Stromal cell of bone marrow (primary cell): ENCODE data around the gene NDRG2.
"Not testable (repeated sequence)": the region's sequence is repeated elsewhere in the genome, so short reads cannot be mapped to it uniquely, and the experiment has no call there.

Source experiments
- DNase-seq: peaks from one replicate; pipeline ENCODE4 v3.0.0-alpha.2; 2012; ENCODE audit warnings: low read depth

The NDRG2 gene

DNA sequence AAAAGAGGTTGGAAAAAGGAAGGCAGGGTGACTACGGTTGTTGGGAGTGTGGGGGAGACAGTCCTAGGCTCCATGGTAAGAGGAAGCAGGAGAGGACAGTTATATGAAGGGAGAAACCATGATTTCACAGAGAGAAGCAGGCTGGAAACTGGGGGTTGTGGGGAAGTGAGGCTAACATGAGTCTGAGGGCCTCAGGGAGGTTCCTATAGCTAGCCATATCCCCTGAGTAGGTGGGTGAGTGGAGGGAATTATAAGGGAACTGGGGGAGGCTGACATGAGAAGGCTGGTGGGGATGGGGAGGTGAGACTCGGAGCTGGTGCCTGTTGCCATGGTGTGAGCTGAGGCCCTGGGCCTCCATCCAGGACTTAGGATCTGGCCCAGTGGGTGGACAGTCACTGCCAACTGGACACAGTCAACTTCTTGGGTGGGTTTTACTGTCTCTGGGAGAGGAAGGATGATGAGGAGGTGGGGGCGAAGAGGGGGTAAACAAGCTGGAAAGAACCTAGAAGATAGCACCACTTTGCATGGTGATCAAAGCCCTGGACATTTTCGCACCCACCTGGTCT, 8.4 kb upstream of the NDRG2 start:
- DNase-seq: no peak

DNA sequence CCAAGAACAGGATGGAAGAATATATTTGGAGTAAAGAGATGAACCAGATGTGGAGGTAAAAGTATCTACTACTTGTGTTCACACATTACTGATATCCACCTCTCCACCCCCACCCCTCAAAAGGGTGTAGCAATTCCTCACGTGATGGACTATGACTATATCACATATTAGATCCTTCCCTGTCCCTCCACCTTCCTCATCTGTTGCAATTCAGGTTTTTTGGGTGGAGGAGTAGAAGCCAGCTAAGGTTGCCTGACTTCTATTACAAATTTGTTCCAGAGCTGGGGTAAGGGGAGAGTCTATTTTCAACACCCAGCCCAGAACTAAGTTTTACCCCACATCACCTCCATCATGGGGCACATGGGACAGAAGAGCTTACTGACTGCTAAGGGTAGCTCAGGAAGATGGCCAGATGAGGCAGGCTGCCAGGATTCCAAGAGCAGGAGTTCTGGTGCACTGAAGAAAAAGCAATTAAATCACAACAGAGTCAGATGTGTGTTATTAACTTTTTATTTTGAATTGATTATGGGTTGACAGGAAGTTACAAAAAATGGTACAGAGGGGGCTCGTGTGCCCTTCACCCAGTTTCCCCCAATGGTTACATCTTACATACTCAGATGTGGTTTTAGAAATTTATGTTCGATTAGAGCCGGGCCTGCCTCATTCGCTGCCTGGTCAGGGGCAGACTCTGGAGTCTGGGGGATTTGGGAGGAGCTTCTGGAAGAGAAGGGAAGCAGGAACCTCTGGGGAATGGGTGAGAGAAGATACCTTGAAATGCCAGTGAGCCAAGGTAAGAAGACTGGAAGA, 7.7 kb upstream of the NDRG2 start:
- no peak for DNase-seq

DNA sequence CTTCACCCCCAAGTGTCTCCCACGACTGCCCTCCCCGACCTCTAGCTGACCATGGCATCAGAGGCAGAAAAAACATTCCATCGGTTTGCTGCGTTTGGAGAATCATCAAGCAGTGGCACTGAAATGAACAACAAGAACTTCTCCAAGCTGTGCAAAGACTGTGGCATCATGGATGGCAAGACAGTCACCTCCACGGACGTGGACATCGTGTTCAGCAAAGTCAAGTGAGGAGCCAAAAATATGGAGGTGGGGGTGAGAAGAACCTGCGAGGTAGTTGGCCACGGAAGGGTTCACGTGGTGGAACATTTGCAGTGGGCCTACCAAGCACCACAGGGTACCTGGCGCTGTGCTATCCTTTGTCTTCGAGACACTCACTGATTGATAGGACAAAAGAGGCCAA, 5.7 kb upstream of the NDRG2 start:
- no peak for DNase-seq

DNA sequence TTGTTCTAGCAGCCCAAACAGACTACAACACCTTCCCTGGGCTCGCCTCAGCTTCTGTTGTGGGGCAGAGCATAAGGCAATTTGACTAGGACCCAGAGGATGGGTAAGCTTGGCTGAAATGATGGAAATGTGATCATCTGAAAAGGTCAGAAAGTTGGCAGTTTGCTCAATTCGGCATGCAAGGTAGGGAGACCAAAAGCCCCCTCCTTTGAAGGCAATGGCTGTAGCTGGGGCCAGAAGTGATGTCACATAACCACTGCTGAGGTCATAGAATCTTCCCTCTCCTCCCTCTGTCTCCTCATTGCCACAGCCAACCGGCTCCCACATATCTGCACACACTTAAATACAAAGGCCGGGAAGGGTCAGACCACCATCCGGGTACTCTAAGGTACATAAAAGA, 5.1 kb upstream of the NDRG2 start, which contains the start of gene TPPP2:
TPPP2 (plus strand) TSS at position 301 of the 400 bp plus-strand sequence. CDS start 365 bp downstream, outside the sequence.
- DNase-seq: no peak

DNA sequence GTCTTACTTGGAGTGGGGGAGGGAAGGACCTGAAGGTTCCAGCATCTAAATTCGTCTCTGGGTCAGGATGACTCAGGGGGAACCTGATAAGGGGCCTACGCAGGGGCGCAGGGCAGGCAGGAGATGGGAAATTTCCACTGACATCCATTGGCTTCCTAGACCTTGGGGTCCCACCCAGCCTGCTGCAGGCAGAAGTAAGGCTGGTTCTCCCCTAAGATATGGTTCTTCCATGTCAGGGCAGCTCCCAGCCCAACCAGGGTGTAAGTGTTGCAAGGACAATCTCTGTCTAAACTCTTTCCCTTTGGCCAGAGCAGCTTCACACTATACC, 2.1 kb upstream of the NDRG2 start:
- DNase-seq: no peak

DNA sequence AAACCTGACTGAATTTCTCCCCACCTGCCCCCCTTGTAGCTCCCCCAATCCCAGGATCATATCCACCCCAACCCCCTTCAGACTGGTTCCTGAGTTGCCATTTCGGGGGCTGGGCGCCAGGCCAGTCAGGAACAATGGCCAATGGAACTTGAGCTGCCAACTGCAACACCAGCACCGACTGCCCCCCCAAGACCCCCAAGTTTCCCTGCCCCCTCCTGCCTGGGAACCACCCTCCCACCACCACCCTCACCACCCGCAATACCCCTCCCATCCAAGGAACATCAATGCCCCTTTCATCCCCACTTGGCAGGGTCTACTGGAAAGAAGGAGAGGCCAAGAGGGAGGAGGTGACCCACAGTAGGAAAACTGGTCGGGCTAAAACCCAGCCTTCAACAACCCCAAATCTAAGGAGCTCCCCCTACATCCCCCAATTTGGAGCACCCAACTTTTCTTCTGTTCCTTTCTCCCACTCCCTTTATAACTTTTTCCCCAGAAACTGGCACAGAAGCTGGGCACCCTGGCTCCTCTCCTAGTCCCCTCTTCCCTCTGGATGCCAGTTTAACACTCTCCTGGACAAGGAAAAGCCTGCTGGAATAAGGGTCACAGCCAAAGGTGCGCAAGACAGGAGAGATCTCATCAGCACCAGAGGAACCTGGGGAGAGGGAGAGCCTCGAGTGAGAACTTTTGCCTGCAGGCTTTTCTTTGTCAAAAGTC, 1.6 kb upstream of the NDRG2 start:
- no peak for DNase-seq

DNA sequence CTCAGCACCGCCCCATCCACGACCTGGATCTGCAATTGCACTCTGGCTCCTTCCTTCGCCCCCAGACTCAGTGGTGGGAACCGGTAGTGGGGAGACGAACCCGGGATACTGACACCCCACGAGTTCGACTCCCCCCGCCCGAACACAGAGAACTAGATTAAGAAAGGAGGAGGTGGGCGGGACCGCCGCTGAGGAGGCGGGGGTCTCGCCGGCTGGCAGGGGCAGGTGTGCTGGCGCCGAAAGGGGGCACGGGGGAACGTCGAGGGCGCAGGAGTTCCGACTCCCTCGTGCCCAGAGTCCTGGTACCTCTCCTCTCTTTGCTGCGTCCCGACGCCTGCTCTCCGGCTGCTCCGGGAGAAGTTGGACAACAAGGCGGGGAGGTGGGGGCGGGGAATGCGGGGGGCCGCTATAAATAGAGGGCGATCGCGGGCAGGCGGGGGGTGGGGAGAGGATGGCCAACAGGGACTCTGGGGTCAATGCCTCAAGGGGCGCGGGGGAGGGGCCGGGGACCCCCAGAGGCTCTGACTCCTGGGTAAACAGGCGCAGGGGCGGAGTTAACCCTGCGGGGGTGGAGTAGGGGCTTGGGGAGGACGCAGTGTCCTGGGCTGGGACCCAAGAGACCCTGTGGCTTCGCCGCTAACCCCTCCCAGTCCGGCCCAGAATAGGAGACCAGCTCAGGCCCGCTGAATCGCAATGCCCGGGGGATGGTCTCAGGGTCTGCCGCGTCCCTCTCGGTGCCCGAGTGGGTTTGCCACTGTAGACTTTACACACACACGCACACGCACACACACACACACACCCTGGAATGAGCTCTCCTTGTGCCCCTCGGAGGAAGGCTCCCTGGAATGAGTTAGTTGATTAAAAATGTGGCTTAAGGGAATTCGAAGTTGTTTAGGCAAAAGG, 761 bp upstream of the NDRG2 start:
- no peak for DNase-seq

DNA sequence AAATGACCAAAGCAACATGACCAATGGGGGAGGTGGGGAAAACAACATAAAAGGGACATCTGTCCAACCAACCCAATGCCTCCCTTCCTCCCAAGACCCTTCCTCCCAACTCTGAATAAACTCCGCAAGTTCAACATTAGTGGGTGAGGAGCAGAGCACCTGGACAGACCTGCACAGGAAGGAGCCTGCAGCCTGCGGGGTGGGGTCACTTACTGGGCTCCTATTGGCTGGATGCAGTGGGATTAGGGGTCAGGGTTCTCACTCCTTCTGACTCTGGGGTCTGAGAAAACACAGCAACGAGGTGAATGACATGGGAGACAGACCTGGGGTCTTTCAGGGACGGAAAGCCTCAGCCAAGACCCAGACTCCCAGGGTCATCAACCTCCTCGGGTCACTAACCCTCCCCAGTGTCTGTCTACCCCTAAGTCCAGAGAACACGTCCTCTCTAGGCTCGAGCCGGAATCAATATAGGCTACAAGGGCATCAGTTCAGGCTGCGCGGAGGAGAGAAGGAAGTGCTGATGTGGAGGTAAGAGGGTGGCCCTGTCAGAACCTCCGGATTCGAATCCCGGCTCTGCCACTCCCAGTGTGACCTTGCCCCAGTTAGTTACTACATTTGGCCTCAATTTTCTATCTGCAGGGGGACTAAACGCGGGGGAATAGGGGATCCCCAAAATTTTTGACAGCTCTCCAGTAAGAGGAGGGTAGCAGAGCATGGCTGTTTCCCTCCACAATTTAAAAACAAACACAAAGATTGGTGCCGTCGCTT, 860 bp downstream of the NDRG2 start:
- DNase-seq: no peak

DNA sequence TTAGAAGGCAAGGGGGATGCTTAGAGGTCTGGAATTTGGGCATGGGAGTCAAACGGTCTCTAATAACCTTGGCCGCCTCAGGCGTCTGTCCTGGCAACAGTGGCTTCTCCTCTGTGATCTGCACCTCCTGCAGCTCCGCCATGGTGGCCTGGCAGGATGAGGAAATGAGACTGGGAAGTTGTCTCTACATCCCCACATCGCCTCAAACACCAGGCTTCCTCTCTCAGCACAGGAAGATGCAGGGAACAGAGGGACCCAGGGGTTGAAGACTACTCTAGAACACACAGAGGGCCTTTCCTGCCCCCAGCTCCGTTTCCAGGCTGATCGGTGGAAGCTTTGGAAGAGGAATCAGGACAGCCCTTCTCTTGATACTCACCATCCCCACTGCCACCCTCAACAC, 1.7 kb downstream of the NDRG2 start:
- no peak for DNase-seq

DNA sequence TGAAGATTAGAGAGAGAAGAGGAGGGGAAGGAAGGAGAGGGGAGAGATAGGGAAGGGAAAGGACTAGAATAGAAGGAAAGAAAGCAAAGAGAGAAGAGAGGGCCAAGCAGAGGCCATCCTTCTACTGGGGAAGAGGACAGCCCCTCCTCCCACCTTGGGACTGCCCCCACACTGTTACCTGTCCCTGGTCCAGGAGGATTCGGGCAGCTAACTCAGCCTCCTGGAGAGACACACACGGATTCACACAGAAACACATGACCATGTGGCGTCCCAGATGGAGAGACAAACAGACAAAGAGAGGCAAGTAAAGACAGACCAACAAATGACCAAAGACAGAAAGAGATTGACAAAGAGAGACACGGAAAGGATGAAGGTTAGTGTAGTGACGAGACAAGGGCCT, 2.2 kb downstream of the NDRG2 start:
- no peak for DNase-seq

DNA sequence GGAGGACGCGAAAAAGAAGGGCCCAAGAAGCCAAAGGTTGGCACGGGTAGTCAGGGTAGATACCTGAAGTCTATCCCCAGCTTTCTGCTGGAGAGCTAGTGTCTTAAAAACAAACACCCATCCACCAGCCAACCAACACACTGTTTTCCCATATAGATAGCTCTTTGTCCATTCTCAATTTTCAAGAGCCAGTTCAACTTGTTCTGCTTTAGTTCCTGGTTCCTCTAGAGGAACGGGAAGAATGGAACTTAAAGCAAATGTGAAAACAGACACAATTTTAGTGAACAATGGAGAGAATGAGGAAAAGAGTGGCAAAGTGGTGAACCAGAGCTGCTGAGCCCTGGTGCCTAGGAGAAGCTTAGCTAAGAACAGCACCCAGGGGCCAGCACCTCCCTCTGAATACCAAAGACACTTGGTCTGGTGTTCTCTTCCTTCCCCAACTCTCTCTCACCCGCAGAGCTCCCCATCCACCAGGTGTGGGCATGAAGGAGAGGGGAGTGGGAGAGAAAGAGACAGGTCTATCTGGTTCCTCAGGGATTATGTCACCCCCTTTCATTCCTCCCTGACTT, 3.8 kb downstream of the NDRG2 start:
- no peak for DNase-seq

DNA sequence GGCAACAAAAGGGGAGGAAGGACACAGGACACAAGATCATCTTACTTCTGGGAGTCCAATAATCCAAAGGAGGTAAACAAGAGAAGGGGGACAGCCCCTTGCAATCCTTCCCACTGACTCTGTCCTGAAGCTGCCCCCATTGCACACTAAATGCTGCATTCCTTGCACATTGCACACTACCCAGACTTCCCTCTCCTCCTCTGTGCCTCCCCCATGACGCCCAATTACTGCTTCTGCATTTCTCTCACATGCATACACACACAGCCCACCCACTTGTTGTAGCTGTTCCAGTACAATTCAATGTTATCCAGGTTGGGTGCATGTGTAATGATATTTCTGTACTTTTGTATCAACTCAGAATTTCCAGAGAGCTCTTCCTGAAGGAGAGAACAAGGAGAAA, 5.5 kb downstream of the NDRG2 start:
- no peak for DNase-seq

DNA sequence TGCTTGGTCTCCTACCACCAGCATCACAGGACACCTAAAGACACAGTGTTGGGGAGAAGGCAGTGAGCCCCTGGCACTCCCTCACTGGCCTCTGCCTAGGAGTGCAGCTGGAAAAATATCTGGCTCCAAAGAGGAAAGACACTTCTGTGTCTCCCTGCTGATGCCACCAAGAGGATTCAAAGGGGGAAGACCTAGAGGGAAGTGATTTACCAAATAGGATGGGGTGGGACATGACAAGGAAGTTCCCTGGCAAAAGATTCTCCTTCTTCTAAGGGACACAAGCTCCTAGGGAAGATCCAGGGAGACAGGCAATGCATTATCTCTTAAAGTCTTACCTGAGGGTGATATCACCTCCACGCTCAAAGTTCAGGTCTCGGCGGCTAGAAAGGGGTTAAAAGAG, 6.1 kb downstream of the NDRG2 start:
- DNase-seq: no peak

DNA sequence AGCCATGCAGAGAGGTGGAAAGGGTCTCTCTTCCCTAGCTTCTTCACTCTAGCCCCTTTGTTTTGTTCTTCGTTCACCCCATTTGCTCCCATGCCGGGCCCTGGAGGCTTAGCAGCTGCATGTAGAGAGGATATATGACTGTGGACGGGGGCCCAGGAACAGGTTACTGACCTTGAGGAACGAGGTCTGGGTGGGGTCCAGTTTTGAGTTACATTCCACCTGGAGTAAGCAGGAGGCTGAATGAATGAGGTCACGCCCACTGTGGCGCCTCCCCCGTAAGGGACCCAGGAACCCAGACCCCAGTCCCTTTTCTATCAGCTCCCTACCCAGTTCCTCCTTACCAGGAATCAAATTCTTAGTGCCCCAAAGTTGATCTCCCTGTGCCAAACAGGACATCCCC, 6.6 kb downstream of the NDRG2 start:
- DNase-seq: no peak

DNA sequence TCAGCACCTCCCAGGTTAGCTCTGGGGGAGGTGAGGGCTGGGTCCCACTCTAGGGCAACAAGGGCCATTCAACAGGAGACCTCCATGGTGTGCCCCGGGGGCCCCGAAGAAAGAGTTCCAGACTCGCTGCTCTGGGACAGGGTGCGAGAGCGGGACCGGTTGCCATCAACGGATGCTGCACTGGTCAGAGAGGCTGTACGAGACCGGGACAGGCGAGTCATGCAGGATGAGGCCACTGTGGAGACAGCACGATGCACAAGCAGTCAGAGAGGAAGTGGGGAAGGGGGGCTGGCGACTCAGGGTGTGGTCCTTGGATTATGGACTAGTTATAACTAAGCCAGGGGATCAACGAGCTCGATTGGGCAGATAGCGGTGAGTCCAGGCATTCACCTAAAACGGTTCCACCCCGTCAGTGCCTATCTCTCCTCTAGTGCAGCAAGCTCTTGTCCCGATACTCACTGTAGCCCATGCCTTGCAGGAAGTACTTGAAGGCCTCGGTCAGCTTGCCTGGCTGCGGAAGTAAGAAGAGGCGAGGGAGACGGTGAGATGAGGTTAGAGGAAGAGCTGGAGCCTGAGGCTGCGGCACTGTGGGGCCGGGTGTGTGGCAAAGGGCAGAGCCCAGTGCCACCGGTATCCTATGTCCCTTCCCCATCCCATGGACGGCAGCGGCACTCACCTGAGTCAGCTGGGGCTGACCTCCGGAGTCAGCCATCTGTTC, 7.2 kb downstream of the NDRG2 start:
- DNase-seq: no peak

DNA sequence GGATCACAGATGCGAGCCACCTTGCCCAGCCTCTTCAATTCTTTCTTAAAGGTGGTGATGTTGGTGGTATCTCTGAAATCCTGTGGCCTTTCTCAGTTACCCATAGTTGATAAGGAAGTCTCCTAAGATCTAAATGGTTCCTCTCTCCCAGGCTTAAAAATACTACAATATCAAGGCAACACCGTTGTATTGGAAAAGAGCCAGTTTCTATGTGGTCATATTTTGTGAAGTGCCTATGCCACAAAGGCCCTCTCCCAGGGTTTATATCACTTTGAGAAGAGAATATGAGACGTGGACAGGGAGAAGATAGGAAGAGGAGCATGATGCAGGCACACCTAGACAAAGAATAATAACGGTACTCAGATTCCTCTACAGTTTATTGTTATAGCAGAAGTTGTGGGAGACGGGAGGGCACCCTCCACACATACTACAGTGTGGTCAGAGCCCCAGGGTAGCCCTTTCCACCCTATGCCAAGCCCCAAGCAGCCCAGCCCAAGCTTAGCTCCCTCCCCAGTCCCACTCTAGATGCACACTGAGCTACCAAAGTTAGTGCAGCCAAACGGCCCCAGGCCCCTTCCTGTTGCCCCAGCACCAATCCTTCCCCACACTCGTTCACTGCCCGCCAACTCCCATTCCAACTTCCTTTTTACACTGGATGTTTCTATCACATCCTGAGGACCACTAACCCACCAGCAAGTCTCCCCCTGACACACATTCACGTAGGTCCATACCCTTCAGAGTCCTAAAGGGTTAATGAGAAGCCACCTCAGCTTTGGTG, 8.3 kb downstream of the NDRG2 start:
- DNase-seq: no peak

DNA sequence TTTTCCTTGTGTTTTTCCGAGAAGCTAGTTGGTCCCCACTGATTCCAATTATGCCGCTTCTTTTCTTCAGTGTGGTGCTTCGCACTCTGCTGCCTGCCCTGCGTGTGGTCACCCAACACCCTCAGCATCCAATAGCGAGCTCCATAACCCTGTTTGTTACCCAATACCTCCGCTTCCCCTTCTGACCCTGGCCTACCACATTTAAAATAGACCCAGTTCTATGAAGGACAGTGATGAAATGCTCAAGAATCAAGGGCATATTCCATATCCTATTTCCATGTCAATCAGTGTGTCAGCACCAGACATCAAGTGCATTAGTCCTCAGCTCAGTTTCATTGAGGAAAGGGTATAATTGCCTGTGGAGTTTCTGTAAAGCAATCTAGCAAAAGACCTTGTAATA, 9.5 kb downstream of the NDRG2 start:
- no peak for DNase-seq

DNA sequence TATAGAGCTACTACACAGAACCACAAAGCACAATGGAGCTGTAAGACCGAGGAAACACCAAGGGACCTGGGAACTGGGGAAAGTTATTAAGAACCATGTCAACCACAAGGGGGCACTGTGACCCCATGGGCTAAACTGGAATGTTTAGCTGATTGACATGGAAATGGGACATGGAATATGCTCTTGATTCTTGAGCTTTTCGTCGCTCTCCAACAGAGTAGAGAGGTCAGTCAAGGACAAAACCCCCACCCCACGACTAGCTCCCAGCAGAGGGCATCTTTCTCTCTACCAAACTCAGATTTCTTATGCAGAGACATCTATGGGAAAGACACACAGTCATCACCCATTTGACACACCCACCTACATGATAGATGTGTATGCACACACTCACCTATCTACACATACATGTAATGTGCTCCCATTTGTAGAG, 10.1 kb downstream of the NDRG2 start:
- peak; percentile 72 for DNase-seq

DNA sequence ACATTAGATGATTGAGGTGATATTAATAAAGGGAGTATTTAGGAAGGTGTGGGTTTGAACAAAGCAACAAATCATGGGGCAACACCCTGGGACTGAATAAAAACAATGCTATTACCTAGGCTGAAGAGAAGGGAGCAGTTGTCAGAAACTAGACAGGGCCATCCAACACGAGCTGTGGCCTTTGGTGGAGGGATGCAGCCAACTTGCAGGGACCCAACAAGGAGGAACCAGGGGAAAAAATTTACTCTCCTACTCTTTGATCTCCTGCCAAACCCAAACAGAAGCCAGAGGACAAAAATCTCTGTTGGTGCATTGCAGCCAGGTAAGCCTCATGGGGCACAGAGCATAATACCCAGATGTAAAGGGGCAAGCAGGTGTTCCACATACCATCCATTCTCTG, 13.7 kb downstream of the NDRG2 start:
- no peak for DNase-seq

DNA sequence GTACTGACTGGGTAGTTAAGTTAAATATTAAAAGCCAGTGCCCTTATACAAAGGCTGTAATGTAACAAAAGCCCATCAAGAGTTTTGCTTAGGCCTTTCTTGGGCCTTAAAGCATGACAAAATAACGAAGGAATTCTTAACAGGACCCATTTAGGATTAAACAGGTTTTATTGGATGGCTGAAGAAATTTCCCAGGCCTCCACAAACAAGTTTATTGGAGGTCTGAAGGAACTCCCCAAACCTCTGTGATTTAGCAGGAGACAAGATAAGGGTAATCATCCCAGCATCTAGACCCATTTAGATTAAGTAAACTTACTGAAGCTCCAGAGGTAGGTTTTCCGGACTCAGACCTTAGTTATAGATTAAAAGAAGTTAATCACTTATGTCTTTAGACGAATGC, 15.1 kb downstream of the NDRG2 start:
- DNase-seq: not testable (repeated sequence)
